Measurements from ENCODE around the gene CFD.
"Not testable (repeated sequence)": the region's sequence is repeated elsewhere in the genome, so short reads cannot be mapped to it uniquely, and the experiment has no call there.

The CFD gene

DNA sequence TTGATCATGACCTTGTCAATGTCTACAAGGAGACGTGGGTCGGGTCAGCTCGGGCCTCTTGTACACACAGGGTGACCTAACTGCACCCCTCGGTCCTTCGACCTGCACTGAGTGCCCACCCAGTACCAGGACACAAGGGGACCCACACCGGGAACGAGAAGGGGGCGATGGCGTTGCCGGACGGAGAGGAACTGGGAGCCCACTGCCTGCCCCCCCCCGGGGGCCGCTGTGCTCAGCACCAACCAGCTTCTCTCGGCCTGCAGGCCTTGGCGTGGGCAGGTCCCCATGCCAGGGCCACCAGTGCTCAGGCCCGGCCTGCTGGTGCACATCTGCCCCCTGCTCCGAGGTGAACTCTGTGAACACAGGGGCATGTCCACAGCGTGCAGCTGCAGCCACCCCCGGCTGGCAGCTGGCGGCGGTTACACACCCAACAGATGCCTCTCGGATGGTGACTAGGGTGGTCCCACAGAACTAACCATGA, 14.1 kb downstream of the CFD start:
- TF ChIP-seq, protein P1, sequence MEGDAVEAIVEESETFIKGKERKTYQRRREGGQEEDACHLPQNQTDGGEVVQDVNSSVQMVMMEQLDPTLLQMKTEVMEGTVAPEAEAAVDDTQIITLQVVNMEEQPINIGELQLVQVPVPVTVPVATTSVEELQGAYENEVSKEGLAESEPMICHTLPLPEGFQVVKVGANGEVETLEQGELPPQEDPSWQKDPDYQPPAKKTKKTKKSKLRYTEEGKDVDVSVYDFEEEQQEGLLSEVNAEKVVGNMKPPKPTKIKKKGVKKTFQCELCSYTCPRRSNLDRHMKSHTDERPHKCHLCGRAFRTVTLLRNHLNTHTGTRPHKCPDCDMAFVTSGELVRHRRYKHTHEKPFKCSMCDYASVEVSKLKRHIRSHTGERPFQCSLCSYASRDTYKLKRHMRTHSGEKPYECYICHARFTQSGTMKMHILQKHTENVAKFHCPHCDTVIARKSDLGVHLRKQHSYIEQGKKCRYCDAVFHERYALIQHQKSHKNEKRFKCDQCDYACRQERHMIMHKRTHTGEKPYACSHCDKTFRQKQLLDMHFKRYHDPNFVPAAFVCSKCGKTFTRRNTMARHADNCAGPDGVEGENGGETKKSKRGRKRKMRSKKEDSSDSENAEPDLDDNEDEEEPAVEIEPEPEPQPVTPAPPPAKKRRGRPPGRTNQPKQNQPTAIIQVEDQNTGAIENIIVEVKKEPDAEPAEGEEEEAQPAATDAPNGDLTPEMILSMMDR (IDR thresholded peaks at IDR 0.05; ENCODE audit: control insufficient read depth, insufficient read depth, low read depth, low read length, missing control alignments), result no peak
- H3K4me3 ChIP-seq (ENCODE audit: control insufficient read depth, low read depth, low read length), result no peak overlapping the region
- no peak for DNase-seq (ENCODE audit: low read depth)

DNA sequence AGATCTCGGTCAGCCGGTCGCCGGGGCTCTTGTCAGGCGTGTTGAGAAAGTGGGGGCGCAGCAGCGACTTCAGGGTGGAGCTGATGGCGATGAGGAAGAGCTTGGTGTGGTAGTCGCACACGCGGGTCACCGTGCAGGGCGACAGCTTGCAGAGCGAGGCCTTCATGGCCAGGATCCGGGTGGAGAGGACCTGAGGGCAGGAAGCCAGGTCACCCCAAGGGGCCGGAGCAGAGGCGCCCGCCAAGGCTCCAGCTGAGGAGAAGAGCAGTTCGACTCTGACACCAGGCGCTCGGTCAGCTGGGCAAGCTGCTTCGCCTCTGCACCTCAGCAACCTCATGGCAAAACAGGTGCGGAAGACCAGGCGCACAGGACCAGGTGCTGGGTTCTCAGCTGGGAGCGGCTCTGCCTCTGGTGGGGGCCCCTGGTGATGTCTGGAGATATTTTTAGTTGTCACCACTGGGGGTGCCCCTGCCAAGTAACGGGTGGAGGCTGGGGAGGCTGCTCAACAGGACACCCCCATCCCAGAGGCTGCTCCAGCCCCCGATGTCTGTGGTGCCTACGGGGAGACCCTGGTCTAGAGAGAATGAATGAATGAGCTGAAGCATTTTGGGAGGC, 15.9 kb downstream of the CFD start:
- DNase-seq (ENCODE audit: low read depth), result no peak
- TF ChIP-seq, protein P1 (IDR thresholded peaks at IDR 0.05; ENCODE audit: control insufficient read depth, insufficient read depth, low read depth, low read length, missing control alignments), result no peak
- H3K4me3 ChIP-seq (ENCODE audit: control insufficient read depth, low read depth, low read length), result no peak overlapping the region

DNA sequence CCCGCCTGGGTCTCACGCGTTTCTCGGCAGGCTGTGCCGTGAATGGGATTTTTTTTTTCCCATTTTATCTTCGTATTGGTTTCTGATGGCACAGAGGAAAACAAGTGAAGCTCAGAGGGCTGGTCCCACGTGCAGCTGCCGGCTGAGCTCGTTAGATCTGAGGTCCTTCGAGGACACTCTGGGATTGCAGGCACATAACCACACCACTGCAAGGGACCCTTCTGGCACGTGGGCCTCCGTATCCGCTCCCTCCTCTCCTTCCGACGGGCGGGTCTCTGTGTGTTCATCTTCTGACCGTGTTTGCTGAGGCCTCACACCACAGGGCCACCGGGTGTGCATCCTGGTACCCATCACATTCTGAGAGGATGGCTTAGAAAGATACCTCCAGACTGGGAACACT, 16.6 kb downstream of the CFD start:
- TF ChIP-seq, protein P1 (IDR thresholded peaks at IDR 0.05; ENCODE audit: control insufficient read depth, insufficient read depth, low read depth, low read length, missing control alignments), result no peak
- DNase-seq (ENCODE audit: low read depth), result no peak

GRCh38 chr19:876780-877314, 17.4 kb downstream of the CFD start:
- H3K4me3 ChIP-seq (ENCODE audit: control insufficient read depth, low read depth, low read length), result no peak overlapping the region
- TF ChIP-seq, protein P1 (IDR thresholded peaks at IDR 0.05; ENCODE audit: control insufficient read depth, insufficient read depth, low read depth, low read length, missing control alignments), result no peak
- no peak for DNase-seq (ENCODE audit: low read depth)

More for the DNA sequence above, 16.6 kb downstream of the CFD start:
- H3K4me3 ChIP-seq (ENCODE audit: control insufficient read depth, low read depth, low read length), result no peak overlapping the region

DNA sequence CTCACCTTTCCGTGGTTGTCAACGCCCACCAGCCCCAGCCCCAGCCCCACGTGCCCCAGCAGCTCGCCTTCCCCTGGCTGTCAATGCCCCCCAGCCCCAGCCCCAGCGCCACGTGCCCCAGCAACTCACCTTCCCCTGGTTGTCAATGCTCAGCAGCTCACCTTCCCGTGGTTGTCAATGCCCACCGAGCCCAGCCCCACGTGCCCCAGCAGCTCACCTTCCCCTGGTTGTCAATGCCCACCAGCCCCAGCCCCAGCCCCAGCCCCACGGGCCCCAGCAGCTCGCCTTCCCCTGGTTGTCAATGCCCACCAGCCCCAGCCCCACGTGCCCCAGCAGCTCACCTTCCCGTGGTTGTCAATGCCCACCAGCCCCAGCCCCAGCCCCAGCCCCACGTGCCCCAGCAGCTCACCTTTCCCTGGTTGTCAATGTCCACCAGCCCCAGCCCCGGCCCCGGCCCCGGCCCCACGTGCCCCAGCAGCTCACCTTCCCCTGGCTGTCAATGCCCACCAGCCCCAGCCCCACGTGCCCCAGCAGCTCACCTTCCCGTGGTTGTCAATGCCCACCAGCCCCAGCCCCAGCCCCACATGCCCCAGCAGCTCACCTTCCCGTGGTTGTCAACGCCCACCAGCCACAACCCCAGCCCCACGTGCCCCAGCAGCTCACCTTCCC, 18.7 kb downstream of the CFD start:
- H3K4me3 ChIP-seq (ENCODE audit: control insufficient read depth, low read depth, low read length); DNase-seq (ENCODE audit: low read depth): not testable (repeated sequence)

- DNase-seq (ENCODE audit: low read depth); H3K4me3 ChIP-seq (ENCODE audit: control insufficient read depth, low read depth, low read length): not testable (repeated sequence)
These were observed 19.5 kb downstream of the CFD start for GRCh38 chr19:878751-879561.

DNA sequence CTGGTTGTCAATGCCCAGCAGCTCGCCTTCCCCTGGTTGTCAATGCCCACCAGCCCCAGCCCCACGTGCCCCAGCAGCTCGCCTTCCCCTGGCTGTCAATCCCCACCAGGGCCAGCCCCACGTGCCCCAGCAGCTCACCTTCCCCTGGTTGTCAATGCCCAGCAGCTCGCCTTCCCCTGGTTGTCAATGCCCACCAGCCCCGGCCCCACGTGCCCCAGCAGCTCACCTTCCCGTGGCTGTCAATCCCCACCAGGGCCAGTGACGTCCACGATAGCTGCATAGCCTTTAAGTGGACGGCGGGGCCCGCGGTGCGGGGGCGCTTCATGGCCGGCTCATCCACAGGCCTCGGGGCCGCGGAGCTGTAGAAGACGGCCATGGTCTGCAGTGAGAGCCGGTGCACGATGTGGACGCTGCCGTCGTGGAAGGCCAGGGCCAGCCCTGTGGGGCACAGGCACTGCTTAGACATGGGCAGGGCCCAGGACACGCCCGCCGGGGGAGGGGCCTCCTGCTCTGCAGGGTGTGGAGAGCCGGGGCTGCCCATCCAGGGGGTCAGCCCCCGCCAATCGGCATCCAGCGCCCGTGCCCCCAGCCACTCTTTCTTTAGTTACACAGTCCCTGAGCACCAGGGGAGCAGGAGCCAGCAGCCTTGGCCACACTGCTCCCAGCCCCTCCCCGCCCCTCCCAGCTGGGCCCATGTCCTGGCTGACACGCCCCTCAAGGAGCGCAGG, 20.4 kb downstream of the CFD start:
- TF ChIP-seq, protein P1 (IDR thresholded peaks at IDR 0.05; ENCODE audit: control insufficient read depth, insufficient read depth, low read depth, low read length, missing control alignments), result no peak
- DNase-seq (ENCODE audit: low read depth), result no peak
- no peak overlapping the region for H3K4me3 ChIP-seq (ENCODE audit: control insufficient read depth, low read depth, low read length)

Data from AG09309 (cell line).